NOMO-1 treated with dmso at 0.1 percent for 144 hours (cell line): ENCODE results near the gene GP1BB.

Source experiments
- DNase-seq: peaks from one replicate; lab custom pipeline; 2025; ENCODE audit not compliant: unreplicated experiment; lab: John Stamatoyannopoulos, UW

Gene GP1BB

GRCh38 chr22:19713650-19714311 lies 9.6 kb upstream of the GP1BB start:
- no peak for DNase-seq

GRCh38 chr22:19714312-19715187 lies 8.8 kb upstream of the GP1BB start, which contains the start of gene SEPTIN5:
Gene SEPTIN5 (plus strand): TSS chr22:19714503. CDS start chr22:19714589, 86 bp downstream.
- no peak for DNase-seq

- DNase-seq: no peak
Observed at GRCh38 chr22:19715188-19715930, 8.0 kb upstream of the GP1BB start.

- no peak for DNase-seq
Observed at GRCh38 chr22:19716041-19716828, 7.1 kb upstream of the GP1BB start.

GRCh38 chr22:19716829-19717105 lies 6.6 kb upstream of the GP1BB start:
- DNase-seq: no peak

- no peak for DNase-seq
Observed at GRCh38 chr22:19717181-19717580, 6.2 kb upstream of the GP1BB start.

GRCh38 chr22:19717691-19718455 lies 5.5 kb upstream of the GP1BB start:
- DNase-seq: peak; percentile 50

- no peak for DNase-seq
Observed at GRCh38 chr22:19718456-19719049, 4.8 kb upstream of the GP1BB start.

- no peak for DNase-seq
Observed at GRCh38 chr22:19719050-19719482, 4.3 kb upstream of the GP1BB start.

- DNase-seq: no peak
Observed at GRCh38 chr22:19719488-19720021, 3.8 kb upstream of the GP1BB start.

- no peak for DNase-seq
Observed at GRCh38 chr22:19720150-19720827, 3.0 kb upstream of the GP1BB start.

- DNase-seq: no peak
Observed at GRCh38 chr22:19720999-19721329, 2.4 kb upstream of the GP1BB start.

GRCh38 chr22:19721330-19722177 lies 1.8 kb upstream of the GP1BB start:
- DNase-seq: no peak

GRCh38 chr22:19722178-19722981 lies 959 bp upstream of the GP1BB start:
- DNase-seq: no peak

GRCh38 chr22:19722982-19723231 lies 432 bp upstream of the GP1BB start:
- no peak for DNase-seq

GRCh38 chr22:19723983-19724827 lies 866 bp downstream of the GP1BB start:
- no peak for DNase-seq
